Heart left ventricle (tissue), 13 donors: Measurements from ENCODE around the gene SLC38A2.

ENCODE experiments used
- CTCF ChIP-seq, 12 donors: fragments of 200-600 bp; sonication (generic) in 4 of 12; IDR thresholded peaks; one replicate each; pipeline versions ENCODE4 v1.5.0 to v1.8.0; 2018 to 2022; ENCODE audit warnings: antibody characterized with exemption in 12 of 12, mild to moderate bottlenecking in 5 of 12
- POLR2A ChIP-seq, 2 donors: fragments of 450-650 bp; IDR thresholded peaks; one replicate each; pipeline ENCODE4 v1.6.1; 2017; ENCODE audit warnings: antibody characterized with exemption in 2 of 2, mild to moderate bottlenecking in 2 of 2, moderate library complexity in 2 of 2
- donor health status: ischemic (EF 13 %, LVEDD 7.1; RV severe dilation, severe dysfunction).
- donor health status: DM: no; HTN: yes; CAD: no.
- donor health status: DM: no; HTN: no; CAD: no.
- donor health status: ischemic (EF 25% LVEDD 6.9; RV normal size, moderate dysfunction).
- donor health status: ischemic (EF 25% LVEDD 5.7; RV mildly dilated, moderate dysfunction).
- donor health status: ischemic (EF 35%, LVEDD 5.7; RV mildly dilated, moderate dysfunction).
- donor health status: nonischemic (EF 11% LVEDD 7.7; RV severe dilation, severe dysfunction).
- donor health status: DM: yes; HTN: yes; CAD: no.
- donor health status: PGD.
- donor health status: ischemic (EF 29% LVEDD 5.4; RV normal size, mild dysfunction).
- donor health status: nonischemic (EF 23%, LVEDD 6.1; RV moderate dilation, normal function).

GRCh38 chr12:46396826-46397225 lies 24.3 kb upstream of the SLC38A2 start:
- TF ChIP-seq CTCF (IDR thresholded peaks at IDR 0.05) (no peak), POLR2A (IDR thresholded peaks at IDR 0.05) (no peak)
